Activated T-helper 9 cell treated with anti-CD3 and anti-CD28 coated beads, Interleukin-2, amount 50 U/mL, for 16 hours (primary cell): ENCODE measurements around the gene LRCH1.
A peak's percentile ranks its signal among the peaks of the same experiment; 100 is the strongest.

Experiments used
- DNase-seq: peaks from one replicate; pipeline ENCODE4 v3.0.0-alpha.2; 2020; ENCODE audit warnings: low read depth

LRCH1 gene

GRCh38 chr13:46562152-46562551 is 9.2 kb downstream of the LRCH1 start:
- DNase-seq: no peak

GRCh38 chr13:46562581-46562980 is 9.6 kb downstream of the LRCH1 start:
- no peak for DNase-seq

DNA sequence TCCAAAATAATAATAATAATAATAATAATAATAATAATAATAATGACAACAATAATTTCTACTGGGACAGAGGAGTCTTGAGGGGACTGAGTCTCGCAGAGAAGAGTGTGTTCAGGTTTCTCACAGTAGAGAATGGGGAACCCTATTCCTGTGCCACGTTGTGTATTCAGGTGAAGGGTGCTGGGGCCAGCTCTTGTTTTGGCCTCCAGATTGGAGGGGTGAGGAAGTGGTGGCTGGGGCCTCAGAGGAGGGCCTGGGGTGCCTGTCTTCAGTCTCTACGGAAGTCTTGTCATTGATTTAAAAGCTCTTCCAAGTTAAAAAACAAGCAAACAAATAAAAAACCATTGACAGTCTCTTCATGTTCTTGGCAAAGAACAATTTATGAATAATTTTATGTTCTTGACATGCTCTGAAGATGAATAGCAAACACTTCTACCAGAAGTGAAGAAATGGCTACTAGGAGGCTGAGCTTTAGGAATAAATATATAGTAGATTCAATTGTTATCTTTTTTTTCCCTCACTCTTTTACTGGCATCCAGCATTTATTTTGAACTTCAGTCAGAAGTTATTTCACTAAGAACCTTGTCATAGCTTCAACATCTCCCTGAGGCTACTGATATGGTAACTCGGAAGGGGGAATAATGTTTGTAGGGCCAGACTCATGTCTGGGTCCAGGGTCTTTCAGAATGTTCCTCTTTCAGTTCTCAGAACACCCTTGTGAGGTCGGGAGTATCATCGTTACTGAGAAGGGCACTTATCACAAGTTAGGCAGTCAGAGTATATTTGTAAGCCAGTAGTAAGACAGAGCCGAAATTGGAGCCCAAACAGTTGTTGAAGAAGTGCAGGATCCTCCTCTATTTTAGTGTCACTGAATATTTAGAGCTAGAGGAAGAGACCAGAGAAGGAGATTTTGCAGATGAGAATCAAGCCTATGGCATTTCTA is 13.1 kb downstream of the LRCH1 start:
- DNase-seq: no peak

- DNase-seq: no peak
Measured at GRCh38 chr13:46567671-46568070, 14.7 kb downstream of the LRCH1 start.

- no peak for DNase-seq
Measured at GRCh38 chr13:46569456-46569855, 16.5 kb downstream of the LRCH1 start.

DNA sequence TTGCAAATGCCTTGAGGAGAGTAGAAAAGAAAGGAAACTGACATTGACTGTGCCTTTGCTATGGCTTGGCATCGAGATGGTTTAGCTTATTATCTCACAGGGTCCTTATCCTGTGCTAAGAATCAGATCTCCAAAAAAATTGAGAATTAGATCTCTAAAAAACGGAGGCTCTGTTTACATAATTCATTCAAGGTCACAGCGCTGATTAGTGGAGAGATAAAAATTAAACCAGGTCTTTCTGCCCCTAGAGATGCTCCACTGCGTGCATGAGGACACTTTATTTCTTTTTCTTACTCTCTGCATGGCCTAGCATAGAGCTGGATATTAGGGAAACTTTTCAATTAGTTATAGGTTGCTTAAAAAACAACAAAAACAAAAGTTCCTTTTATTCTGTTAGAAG is 17.3 kb downstream of the LRCH1 start:
- DNase-seq: no peak

DNA sequence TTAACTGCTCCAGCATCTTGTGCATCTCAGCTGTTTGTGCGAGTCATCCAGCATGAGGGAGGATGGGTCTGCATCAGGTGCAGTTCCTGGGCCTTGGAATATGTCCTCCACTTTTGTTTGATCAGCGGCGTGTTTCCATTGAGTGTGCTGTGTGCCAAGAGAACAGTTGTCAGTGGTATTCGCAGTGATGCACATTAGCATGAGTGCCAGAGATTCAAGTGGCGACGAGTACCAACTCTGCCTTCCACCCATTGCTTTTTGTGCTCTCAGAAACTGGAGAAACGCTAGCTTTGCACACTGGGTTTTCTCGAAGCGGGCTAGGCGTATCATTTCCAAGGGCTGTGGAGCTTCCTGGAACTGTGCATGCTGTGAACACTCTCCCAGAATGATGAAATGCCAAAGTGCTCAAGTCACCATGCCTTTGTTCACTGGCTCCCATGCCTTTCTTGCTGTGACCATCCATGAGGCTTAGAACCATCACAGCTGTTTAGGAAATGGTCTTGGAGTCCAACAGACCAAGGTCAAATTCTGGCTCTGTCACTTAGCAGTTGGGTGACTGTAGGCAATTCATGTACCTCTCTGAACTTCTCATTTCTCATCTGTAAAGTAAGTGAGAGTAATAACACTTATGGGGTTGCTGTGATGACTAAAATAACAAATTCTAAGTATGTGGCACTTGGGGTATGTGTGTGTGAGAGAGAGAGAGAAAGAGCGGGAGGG is 18.4 kb downstream of the LRCH1 start:
- no peak for DNase-seq

DNA sequence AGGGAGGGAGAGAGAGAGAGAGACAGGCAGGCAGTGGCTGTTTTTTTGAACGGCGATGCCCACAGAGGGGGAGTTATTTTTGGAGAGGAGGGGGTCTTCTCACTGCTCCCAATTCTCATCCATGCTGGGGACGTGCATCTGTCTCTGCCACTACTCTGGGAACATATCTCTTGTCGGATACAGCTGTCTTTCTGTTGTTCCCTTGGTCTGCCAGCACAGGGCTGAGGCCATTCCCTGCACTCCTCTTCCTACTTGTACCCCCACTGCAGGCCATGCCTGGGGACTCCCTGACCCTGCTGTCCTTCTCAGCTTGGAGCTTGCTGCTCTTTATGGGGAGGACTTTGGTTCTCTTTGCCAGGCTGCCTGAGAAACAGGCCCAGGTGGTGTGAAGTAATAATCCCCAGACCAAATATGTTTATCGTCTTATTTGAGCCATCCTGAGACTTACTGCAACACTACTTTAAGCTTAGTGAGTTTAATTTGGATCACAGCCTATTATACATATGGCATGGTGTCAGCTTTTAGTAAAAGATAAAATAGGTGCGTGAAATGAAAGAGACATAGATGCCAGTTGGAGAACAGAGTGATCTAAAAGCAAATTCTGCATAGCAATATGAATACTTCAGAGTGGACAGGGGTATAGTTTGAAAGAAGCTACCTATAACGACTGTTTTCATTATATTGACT is 19.1 kb downstream of the LRCH1 start:
- no peak for DNase-seq

GRCh38 chr13:46572752-46573431 is 19.9 kb downstream of the LRCH1 start:
- no peak for DNase-seq

DNA sequence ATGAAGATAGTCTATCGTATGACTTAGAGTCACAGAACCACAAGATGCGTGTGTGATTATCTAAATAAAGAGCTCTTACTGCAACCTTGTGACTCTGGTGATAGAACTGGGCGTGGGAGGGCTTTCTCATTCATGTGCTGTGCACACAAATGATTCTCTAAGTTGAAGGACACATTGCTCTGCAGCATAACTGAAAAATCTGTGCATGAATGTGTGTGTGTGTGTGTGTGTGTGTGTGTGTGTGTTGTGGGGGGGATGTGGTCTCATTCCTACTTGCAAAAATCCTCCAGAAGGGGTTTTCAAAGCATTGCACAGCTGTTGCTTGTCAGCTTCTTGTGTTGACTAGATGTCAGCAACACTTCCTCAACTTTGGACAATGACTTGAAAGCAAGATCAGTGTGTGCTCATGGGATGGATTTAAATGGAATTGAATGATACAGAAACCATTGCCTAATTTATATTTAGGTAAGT is 22.4 kb downstream of the LRCH1 start:
- no peak for DNase-seq

GRCh38 chr13:46575818-46576221 is 22.9 kb downstream of the LRCH1 start:
- DNase-seq: no peak

DNA sequence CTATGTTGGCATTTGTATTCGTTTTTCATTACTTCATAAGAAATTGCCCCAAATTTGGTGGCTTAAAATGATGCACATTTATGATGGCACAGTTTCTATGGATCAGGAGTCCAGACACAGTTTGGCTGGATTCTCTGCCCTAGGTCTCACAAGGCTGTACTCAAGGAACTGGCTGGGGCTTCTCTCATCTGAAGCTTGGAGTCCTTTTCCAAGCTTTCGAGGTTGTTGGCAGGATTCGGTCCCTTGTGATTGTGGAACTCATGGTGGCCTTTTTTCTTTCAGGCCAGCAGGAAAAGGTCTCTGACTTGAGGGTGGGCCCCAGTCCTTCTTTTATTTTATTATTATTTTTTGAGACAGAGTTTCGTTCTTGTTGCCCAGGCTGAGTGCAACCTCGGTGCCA is 23.8 kb downstream of the LRCH1 start:
- no peak for DNase-seq

- DNase-seq: no peak
Measured at GRCh38 chr13:46577696-46578589, 25.0 kb downstream of the LRCH1 start.

DNA sequence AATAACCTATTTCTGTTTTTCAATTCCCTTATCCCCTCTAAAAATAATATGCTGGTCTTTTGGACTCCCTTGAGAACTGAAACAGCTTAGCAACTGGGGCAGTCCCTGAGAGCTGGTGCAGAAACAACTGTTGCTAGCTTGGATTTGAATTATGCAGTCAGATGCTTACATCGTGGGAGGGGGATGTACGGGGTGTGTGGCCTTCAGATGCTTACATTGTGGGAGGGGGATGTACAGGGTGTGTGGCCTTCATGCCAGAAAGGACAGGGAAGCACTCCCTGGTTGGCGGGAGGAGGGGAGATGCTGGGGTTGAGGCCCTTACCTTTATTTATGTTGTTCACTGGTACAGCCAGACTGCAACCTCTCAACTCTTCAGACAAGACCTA is 25.6 kb downstream of the LRCH1 start:
- DNase-seq: no peak

DNA sequence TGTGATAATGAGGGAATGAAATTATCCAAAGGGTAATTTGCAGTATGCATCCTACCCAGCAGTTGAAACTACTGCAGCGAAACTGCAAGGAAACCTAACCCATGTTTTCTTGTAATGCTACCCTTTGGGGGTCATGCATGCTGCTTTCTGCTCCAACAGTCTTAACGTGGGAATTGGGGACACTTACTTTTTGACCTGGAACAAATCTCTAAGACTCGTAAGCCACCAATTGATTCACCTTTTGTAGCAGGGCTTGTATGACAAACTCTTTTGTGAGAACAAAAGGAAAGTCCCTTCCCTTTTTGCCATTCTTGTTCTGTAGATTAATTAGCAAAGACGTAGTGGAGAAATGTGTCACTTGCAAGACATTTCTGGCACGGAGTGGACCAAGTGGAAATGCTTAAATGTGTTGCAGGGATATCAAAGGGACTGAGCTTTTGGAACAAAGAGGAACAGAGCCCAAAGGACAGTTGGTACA is 27.4 kb downstream of the LRCH1 start:
- no peak for DNase-seq

DNA sequence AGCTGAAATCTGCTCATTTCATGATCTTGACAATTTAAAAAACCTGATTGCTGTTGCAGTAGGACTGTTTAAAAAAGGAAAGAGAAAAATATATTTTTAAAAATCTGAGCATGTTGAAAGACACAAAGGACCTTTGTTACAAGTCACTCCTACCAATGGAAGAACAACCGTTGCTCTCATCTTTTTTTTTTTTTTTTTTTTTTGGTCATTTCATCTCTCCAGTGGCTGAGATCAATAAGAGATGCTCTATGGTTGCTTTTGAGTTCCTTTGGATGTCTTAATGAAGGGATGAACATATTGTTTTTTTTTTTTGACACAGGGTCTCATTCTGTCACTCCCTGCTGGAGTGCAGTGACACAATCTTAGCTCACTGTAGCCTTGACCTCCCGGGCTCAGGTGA is 29.2 kb downstream of the LRCH1 start:
- no peak for DNase-seq

GRCh38 chr13:46586751-46587514 is 34.0 kb downstream of the LRCH1 start:
- DNase-seq: no peak

DNA sequence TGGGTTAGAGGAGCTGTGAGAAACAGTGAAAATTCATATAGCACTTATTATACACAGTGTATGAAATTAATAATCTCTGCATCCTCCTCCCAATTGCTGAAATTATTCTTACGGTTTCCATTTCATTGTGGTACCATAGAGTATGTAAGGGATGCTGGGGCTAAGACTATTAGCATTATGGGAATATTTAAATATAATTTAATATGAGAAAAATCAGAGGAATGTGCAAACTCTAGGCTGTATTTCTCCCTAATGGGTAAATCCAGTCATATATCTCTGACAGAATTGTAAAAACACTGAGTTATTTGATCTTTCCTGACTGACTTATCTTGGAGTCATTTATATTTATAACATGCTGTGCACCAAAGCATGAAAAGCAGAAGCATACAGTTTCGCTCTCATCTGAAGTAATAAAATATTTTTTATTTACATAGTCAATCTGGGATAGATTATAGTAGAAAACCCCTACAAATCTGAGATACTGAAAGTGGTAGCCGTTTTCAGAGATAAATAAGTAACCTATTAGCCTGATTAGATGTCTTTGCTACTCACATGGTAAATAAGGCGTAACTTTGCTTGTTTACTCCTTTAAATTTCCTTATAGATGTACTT is 34.9 kb downstream of the LRCH1 start:
- DNase-seq: no peak

- no peak for DNase-seq
Measured at GRCh38 chr13:46592385-46592784, 39.4 kb downstream of the LRCH1 start.

DNA sequence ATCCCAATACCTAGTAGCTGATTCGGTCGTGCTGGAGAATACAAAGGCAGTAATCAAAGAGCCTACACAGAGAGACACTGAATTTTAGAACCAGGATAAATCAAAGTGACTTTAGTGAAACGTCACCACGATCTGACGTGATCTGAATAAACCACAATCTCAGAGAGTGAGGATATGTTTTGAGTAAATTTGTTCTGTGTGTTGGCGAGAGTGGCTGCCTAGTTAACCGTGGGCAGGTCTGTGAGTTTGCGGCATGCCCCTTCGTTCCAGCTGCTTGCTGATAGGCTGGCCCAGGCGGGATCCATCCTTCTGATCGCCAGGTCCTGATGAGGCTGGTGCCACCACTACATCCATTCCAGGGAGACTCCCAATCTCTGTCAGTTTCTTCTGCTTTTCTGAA is 40.4 kb downstream of the LRCH1 start:
- peak; percentile 11 for DNase-seq
